IMR-90 (cell line): ENCODE results near the gene PHAX. TPM values are rescaled to one million over a fixed set of nuclear protein-coding genes. Genes with fewer than 3 reads are reported as not detected.
"Not testable (repeated sequence)": the region's sequence is repeated elsewhere in the genome, so short reads cannot be mapped to it uniquely, and the experiment has no call there.

ENCODE experiments used
- ATAC-seq: fragments of 200-7000 bp; cut with Tn5 transposase; 2 replicates; pipeline ENCODE4 v1.9.1; 2020; ENCODE audit warnings: low read depth, mild to moderate bottlenecking, moderate library complexity
- BruUV-seq: library from RNA; stranded (reverse); fragments of 400-500 nt; replicated peaks from 2 replicates; lab custom pipeline; 2021; lab: Mats Ljungman, UMichigan
- CTCF ChIA-PET: fragments of 300-600 bp; formaldehyde crosslinking; extraction: SDS; loops from one replicate; lab custom pipeline; 2021; ENCODE audit warnings: antibody characterized with exemption; lab: Yijun Ruan, JAX
- POLR2A ChIA-PET: fragments of 300-600 bp; sonication (Branson Sonifier 250); formaldehyde crosslinking; loops from one replicate; lab custom pipeline; 2022; ENCODE audit warnings: antibody characterized with exemption; ENCODE audit not compliant: unreplicated experiment; lab: Charles Lee
- DNase-seq: peaks from one replicate; pipeline ENCODE4 v3.0.0; 2013
- H2AFZ ChIP-seq: replicated peaks from 2 replicates; pipeline ENCODE3; 2013; ENCODE audit warnings: low read length, mild to moderate bottlenecking; ENCODE audit not compliant: poor library complexity
- H2AK5ac ChIP-seq: 2 replicates; pipeline ENCODE4 v1.6.1; 2013; ENCODE audit warnings: low read depth, low read length, inconsistent platforms
- H2AK9ac ChIP-seq: replicated peaks from 2 replicates; pipeline ENCODE3; 2013; ENCODE audit warnings: mild to moderate bottlenecking, low read depth, low read length, moderate library complexity; ENCODE audit not compliant: poor library complexity
- H2BK120ac ChIP-seq: 2 replicates; pipeline ENCODE4 v1.6.1; 2013; ENCODE audit warnings: low read depth, low read length, inconsistent platforms
- H2BK15ac ChIP-seq: 3 replicates; pipeline ENCODE4 v1.6.1; 2013; ENCODE audit warnings: low read depth, low read length, inconsistent platforms
- H2BK20ac ChIP-seq: 2 replicates; pipeline ENCODE4 v1.6.1; 2013; ENCODE audit warnings: low read depth, mild to moderate bottlenecking, inconsistent platforms, low read length, moderate library complexity
- H2BK5ac ChIP-seq: 2 replicates; pipeline ENCODE4 v1.6.1; 2013; ENCODE audit warnings: mild to moderate bottlenecking, low read depth, low read length, inconsistent platforms; ENCODE audit not compliant: poor library complexity, severe bottlenecking
- H3K14ac ChIP-seq: replicated peaks from 2 replicates; pipeline ENCODE4 v1.6.1; 2013; ENCODE audit warnings: low read depth, low read length, inconsistent platforms
- H3K18ac ChIP-seq: 2 replicates; pipeline ENCODE4 v1.6.1; 2013; ENCODE audit warnings: low read depth, low read length, control low read depth
- H3K23ac ChIP-seq: 2 replicates; pipeline ENCODE4 v1.6.1; 2013; ENCODE audit warnings: low read depth, low read length, inconsistent platforms
- H3K27ac ChIP-seq: 2 replicates; pipeline ENCODE4 v1.5.1; 2013; ENCODE audit warnings: mild to moderate bottlenecking, control low read depth, low read length; ENCODE audit not compliant: insufficient read depth
- H3K27me3 ChIP-seq: 2 replicates; pipeline ENCODE4 v1.6.1; 2013; ENCODE audit warnings: low read length; ENCODE audit not compliant: control insufficient read depth, insufficient read depth
- H3K36me3 ChIP-seq: 2 replicates; pipeline ENCODE4 v1.6.1; 2013; ENCODE audit warnings: low read length, mixed read lengths; ENCODE audit not compliant: control insufficient read depth, insufficient read depth
- H3K4ac ChIP-seq: 2 replicates; pipeline ENCODE4 v1.6.1; 2013; ENCODE audit warnings: low read depth, low read length, inconsistent platforms
- H3K4me1 ChIP-seq: 2 replicates; pipeline ENCODE4 v1.6.1; 2013; ENCODE audit warnings: low read length, mixed read lengths; ENCODE audit not compliant: control insufficient read depth, insufficient read depth
- H3K4me2 ChIP-seq: 2 replicates; pipeline ENCODE4 v1.6.1; 2013; ENCODE audit warnings: low read depth, mild to moderate bottlenecking, control low read depth, low read length, moderate library complexity
- H3K4me3 ChIP-seq: 2 replicates; pipeline ENCODE4 v1.5.1; 2013; ENCODE audit warnings: low read depth, mild to moderate bottlenecking, control low read depth, low read length, moderate library complexity; ENCODE audit not compliant: insufficient read depth
- H3K56ac ChIP-seq: 2 replicates; pipeline ENCODE4 v1.6.1; 2013; ENCODE audit warnings: low read length, inconsistent platforms; ENCODE audit not compliant: insufficient read depth; ENCODE audit errors: extremely low read depth
- H3K79me1 ChIP-seq, 2 experiments: 2 replicates each; pipeline ENCODE4 v1.6.1; 2013; ENCODE audit warnings: low read length in 2 of 2, inconsistent platforms in 1 of 2, low read depth in 1 of 2
- H3K9ac ChIP-seq: 2 replicates; pipeline ENCODE4 v1.6.1; 2013; ENCODE audit warnings: low read depth, low read length, control low read depth
- H3K9me1 ChIP-seq: 2 replicates; pipeline ENCODE4 v1.6.1; 2013; ENCODE audit warnings: low read length, inconsistent platforms; ENCODE audit not compliant: insufficient read depth
- H3K9me3 ChIP-seq: 2 replicates; pipeline ENCODE4 v1.6.1; 2013; ENCODE audit warnings: low read length; ENCODE audit not compliant: control insufficient read depth, insufficient read depth
- H4K20me1 ChIP-seq: 2 replicates; pipeline ENCODE4 v1.6.1; 2013; ENCODE audit warnings: low read length, inconsistent platforms; ENCODE audit not compliant: insufficient read depth
- H4K5ac ChIP-seq: 2 replicates; pipeline ENCODE4 v1.6.1; 2013; ENCODE audit warnings: mild to moderate bottlenecking, low read depth, low read length, control low read depth
- H4K8ac ChIP-seq, 2 experiments: 2 replicates each; pipeline ENCODE4 v1.6.1; 2013; ENCODE audit warnings: low read depth in 2 of 2, low read length in 2 of 2, control low read depth in 1 of 2, inconsistent platforms in 1 of 2
- H4K91ac ChIP-seq: 2 replicates; pipeline ENCODE4 v1.6.1; 2013; ENCODE audit warnings: low read depth, low read length, inconsistent platforms; ENCODE audit not compliant: insufficient read depth
- WGBS, 2 experiments: methylation state at CpG; one replicate each; pipeline versions ENCODE4 v1.1.5 to v1.1.7; 2013; ENCODE audit warnings: missing lambda C conversion rate in 2 of 2; ENCODE audit not compliant: insufficient read length in 1 of 2; ENCODE audit errors: extremely low coverage in 2 of 2; 5-methylcytosine and 5-hydroxymethylcytosine counted together
- dilution Hi-C: fragments of 300-500 bp; cut with HindIII; formaldehyde crosslinking; loops from one replicate; pipeline ENCODE4 v1.14.3; 2018; ENCODE audit warnings: low sequenced_read_pairs; ENCODE audit not compliant: unreplicated experiment
- in situ Hi-C: fragments of 300-500 bp; cut with MboI; formaldehyde crosslinking; loops from 3 replicates; pipeline ENCODE4 v1.14.3; 2019; ENCODE audit warnings: low sequenced_read_pairs, inconsistent platforms, mixed read lengths
- intact Hi-C: fragments of 100-400 bp; cut with micrococcal nuclease; formaldehyde crosslinking; loops from 2 replicates; pipeline ENCODE4 v1.10.0; 2022
- polyA plus RNA-seq, 3 experiments: library from polyadenylated mRNA; depleted of rRNA; stranded (reverse); fragments of >200 nt; gene quantifications; 2 replicates each; pipeline ENCODE4 v1.2.3, GENCODE V29; 2012; ENCODE audit warnings: low replicate concordance in 1 of 3
- total RNA-seq: library from RNA; depleted of rRNA; stranded (reverse); fragments of >200 nt; gene quantifications from 2 replicates; pipeline ENCODE4 v1.2.3, GENCODE V29; 2012

Gene PHAX
- total and polyA plus RNA-seq, 2 of the 4 experiments (the other 2 are of a cell fraction) = 32.5 to 46.4 TPM

DNA sequence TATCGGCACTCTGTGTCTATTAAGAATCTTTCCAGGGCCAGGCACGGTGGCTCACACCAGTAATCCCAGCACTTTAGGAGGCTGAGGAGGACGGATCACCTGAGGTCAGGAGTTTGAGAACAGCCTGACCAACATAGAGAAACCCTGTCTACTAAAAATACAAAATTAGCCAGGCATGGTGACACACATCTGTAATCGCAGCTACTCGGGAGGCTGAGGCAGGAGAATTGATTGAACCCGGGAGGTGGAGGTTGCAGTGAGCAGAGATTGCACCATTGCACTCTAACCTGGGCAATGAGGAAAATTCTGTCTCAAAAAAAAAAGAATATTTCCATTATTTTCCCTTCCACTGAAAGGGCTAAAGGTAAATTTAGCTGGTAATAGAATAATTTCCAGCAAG, 49.0 kb downstream of the PHAX start:
- H2BK15ac ChIP-seq, H2BK120ac ChIP-seq, H3K79me1 ChIP-seq, H3K56ac ChIP-seq, H3K14ac ChIP-seq, H3K36me3 ChIP-seq, H3K4me1 ChIP-seq, H2AK5ac ChIP-seq, H3K27ac ChIP-seq, H3K27me3 ChIP-seq, H2BK5ac ChIP-seq, H4K8ac ChIP-seq, in situ Hi-C loops, H3K4me3 ChIP-seq, H4K5ac ChIP-seq, H3K4me2 ChIP-seq, H3K9ac ChIP-seq, H2AK9ac ChIP-seq, H4K20me1 ChIP-seq, H3K9me3 ChIP-seq, H2AFZ ChIP-seq, H3K9me1 ChIP-seq, BruUV-seq, POLR2A ChIA-PET, H3K23ac ChIP-seq, DNase-seq, H2BK20ac ChIP-seq, ATAC-seq, H3K18ac ChIP-seq, H3K4ac ChIP-seq, H4K91ac ChIP-seq: not testable (repeated sequence)
- dilution Hi-C loops (loop anchor here (25.0 kb wide), 1 partner anchor 138 kb away; the partner anchor contains the start of gene LMNB1), intact Hi-C loops (loop anchor here (10.0 kb wide), 1 partner anchor 395 kb away; no protein-coding TSS in a partner anchor)
- CTCF ChIA-PET = interaction anchor here (0.9 kb wide), 1 partner anchor 16 kb away, joined by 3 read pairs; no protein-coding TSS in a partner anchor
- no CpG with 5 or more reads among the region's 6 CpGs for WGBS, 2 experiments
